ENCODE measurements around the gene TUBA4B. TPM values are rescaled to one million over a fixed set of nuclear protein-coding genes. Genes with fewer than 3 reads are reported as not detected.

TUBA4B gene
- total and polyA plus RNA-seq, 7 experiments from 2014 or later = not detected

DNA sequence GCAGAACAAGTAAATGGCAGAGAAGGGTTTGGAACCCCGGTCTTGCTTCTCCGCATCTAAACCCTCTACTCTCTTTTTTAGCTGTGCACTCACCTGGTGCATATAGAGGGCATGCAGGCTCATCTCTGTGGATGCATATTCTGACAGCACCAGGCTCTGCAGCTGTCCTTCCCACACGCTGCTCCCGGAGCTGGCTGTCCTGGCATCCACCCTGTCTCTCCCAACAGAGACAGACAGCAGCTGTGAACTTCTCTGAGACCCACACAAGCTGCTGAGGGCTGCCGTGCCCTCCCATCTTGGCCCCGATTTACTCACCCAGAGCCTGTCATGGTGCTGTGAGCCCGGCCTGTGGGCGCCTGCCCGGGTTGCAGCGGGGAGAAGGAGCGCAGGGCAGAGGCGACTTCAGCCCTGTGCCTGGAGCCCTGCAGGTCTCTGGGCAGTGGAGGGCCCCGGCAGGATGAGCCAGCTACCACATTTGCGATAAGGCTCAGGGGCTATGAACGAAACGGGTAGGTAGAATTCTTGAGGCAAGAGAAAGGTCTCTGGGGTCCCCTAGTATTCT lies 31.0 kb upstream of the TUBA4B start:
- Histone ChIP-seq H3K27me3 (ENCODE audit: control insufficient read depth in 2 of 2, insufficient read depth in 2 of 2, low read length in 2 of 2) (no peaks in the 10 kb centered on the region), H3K27ac (ENCODE audit: low read depth, low read length) (no peak overlapping the region), H3K4me3 (ENCODE audit: low read length) (no peak overlapping the region), H3K4me1 (ENCODE audit: control insufficient read depth in 2 of 2, insufficient read depth in 2 of 2, low read length in 2 of 2) (peaks cover 13 to 14% of the 10 kb centered on the region in 2 donors), H3K9me3 (ENCODE audit: control insufficient read depth in 2 of 3, low read length in 3 of 3) (no peaks in the 10 kb centered on the region), H3K36me3 (ENCODE audit: control insufficient read depth in 2 of 3, insufficient read depth in 3 of 3, low read length in 3 of 3) (peaks cover 26 to 73% (median 29%) of the 10 kb centered on the region in 3 experiments)
- intact Hi-C loops (cut with micrococcal nuclease) = no loop called here
- H3K27me3 Mint-ChIP-seq = no peaks in the 10 kb centered on the region
- ATAC-seq (no peak), DNase-seq (no peak)
- H3K9me3 Mint-ChIP-seq = no peaks in the 10 kb centered on the region
- POLR2A ChIA-PET = interaction anchor here (0.8 to 5.0 kb wide), 4 partner anchors 18 to 34 kb away, joined by 3 to 49 read pairs (median 4); partner anchors contain the start of genes TUBA4A and TUBA4B
- H3K27ac Mint-ChIP-seq = no peak overlapping the region
- H3K36me3 Mint-ChIP-seq = peaks cover 8 to 36% (median 29%) of the 10 kb centered on the region in 5 donors
- CTCF ChIA-PET = interaction anchor here (1.0 kb wide), 1 partner anchor 27 kb away, joined by 3 read pairs; no protein-coding TSS in a partner anchor
- H3K4me1 Mint-ChIP-seq = peaks cover 11 to 40% (median 32%) of the 10 kb centered on the region in 7 donors
- H3K4me3 Mint-ChIP-seq = no peak overlapping the region

DNA sequence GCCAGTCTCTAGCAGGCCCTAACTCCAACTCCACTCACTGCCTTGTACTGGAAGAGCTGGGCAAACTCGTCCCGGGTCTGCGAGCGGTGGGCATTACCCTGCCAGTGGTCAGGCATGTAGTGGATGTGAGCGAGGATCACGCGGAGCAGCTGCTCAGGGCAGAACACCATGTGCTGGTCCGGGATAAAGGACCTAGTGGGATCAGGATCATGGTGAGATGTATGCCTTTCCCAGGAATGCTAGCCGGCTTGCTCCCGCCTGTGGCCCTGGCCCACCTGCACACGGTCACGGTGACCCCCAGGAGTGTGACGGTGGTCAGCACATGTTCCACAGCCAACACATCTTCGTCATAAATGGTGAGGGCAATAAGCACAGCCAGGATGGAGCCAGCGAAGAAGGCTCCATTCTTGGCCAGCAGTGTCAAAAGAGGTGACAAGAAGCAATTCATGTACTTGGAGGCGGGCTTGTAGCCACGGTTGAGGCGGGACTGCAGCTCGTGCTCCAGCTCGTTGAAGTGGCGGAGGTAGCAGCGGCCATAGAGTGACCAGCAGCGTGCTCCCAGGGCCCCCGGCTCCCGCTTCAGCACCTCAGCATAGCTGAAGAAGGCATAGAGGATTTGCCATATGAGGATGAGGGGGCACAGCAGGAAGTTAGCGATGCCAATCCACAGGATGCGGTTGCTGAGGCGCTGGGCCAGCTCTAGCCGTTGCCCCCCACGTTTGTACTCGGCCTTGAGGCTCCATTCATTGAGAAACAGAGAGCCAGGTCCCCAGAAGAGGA lies 29.0 kb upstream of the TUBA4B start:
- Histone ChIP-seq H3K36me3 (ENCODE audit: control insufficient read depth in 2 of 3, insufficient read depth in 3 of 3, low read length in 3 of 3) (peaks cover 26 to 77% (median 29%) of the 10 kb centered on the region in 3 experiments), H3K9me3 (ENCODE audit: control insufficient read depth in 2 of 3, low read length in 3 of 3) (no peaks in the 10 kb centered on the region), H3K4me3 (ENCODE audit: low read length) (no peak overlapping the region), H3K27me3 (ENCODE audit: control insufficient read depth in 2 of 2, insufficient read depth in 2 of 2, low read length in 2 of 2) (no peaks in the 10 kb centered on the region), H3K4me1 (ENCODE audit: control insufficient read depth in 2 of 2, insufficient read depth in 2 of 2, low read length in 2 of 2) (peaks cover 13 to 22% of the 10 kb centered on the region in 2 donors), H3K27ac (ENCODE audit: low read depth, low read length) (no peak overlapping the region)
- peaks cover 18 to 47% (median 39%) of the 10 kb centered on the region in 7 donors for H3K4me1 Mint-ChIP-seq
- no peaks in the 10 kb centered on the region for H3K27me3 Mint-ChIP-seq
- peaks cover 8 to 36% (median 30%) of the 10 kb centered on the region in 5 donors for H3K36me3 Mint-ChIP-seq
- no peak overlapping the region for H3K4me3 Mint-ChIP-seq
- POLR2A ChIA-PET = interaction anchor here (1.2 to 2.4 kb wide), 5 partner anchors 18 to 47 kb away, joined by 3 to 6 read pairs (median 3); partner anchors contain the start of gene CNPPD1
- peaks cover 0 to 2% (median 0%) of the 10 kb centered on the region in 11 donors for H3K9me3 Mint-ChIP-seq
- intact Hi-C loops (cut with micrococcal nuclease) = no loop called here
- CTCF ChIA-PET = interaction anchor here (0.6 to 1.0 kb wide), 2 partner anchors 48 to 52 kb away, joined by 3 read pairs; partner anchors contain the start of gene CNPPD1
- DNase-seq = no peak
- ATAC-seq = no peak
- H3K27ac Mint-ChIP-seq = no peak overlapping the region

DNA sequence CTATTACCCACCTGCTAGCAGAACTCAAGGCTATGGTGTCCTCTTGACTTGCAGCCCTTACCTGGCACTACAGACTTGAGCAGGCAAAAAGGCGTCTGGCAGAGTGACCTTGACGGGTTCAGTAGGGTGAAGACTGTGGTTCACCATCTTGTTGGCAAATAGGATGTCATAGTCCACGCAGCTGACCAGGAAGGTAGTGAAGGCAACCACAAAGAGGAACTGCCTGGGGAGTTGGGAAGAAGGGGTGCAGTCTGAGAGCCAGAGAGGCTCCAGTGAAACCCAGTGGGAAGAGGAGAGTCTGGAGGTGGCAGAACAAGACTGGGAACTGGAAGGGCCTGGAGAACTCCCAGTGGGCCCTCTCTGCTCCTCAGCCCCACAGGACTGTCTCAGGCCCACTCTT lies 27.7 kb upstream of the TUBA4B start:
- ChIA-PET CTCF (no interaction called here), POLR2A (interaction anchor here (1.5 kb wide), 1 partner anchor 19 kb away, joined by 3 read pairs; no protein-coding TSS in a partner anchor)
- Histone ChIP-seq H3K4me3 (ENCODE audit: low read length) (no peak overlapping the region), H3K9me3 (ENCODE audit: control insufficient read depth in 2 of 3, low read length in 3 of 3) (no peaks in the 10 kb centered on the region), H3K27me3 (ENCODE audit: control insufficient read depth in 2 of 2, insufficient read depth in 2 of 2, low read length in 2 of 2) (no peaks in the 10 kb centered on the region), H3K4me1 (ENCODE audit: control insufficient read depth in 2 of 2, insufficient read depth in 2 of 2, low read length in 2 of 2) (peaks cover 9 to 16% of the 10 kb centered on the region in 2 donors), H3K36me3 (ENCODE audit: control insufficient read depth in 2 of 3, insufficient read depth in 3 of 3, low read length in 3 of 3) (peaks cover 26 to 70% (median 29%) of the 10 kb centered on the region in 3 experiments), H3K27ac (ENCODE audit: low read depth, low read length) (no peak overlapping the region)
- peaks cover 18 to 48% (median 36%) of the 10 kb centered on the region in 7 donors for H3K4me1 Mint-ChIP-seq
- ATAC-seq (no peak), DNase-seq (no peak)
- H3K36me3 Mint-ChIP-seq = peaks cover 8 to 37% (median 27%) of the 10 kb centered on the region in 5 donors
- H3K27ac Mint-ChIP-seq = peak overlapping the region in 3 of 9 donors; percentile 6 to 84 (median 36)
- no peaks in the 10 kb centered on the region for H3K27me3 Mint-ChIP-seq
- peaks cover 0 to 4% (median 0%) of the 10 kb centered on the region in 11 donors for H3K9me3 Mint-ChIP-seq
- H3K4me3 Mint-ChIP-seq = peak overlapping the region in 1 of 10 donors; percentile 19
- intact Hi-C loops (cut with micrococcal nuclease) = loop anchor here in 1 of 2 donors (5.0 kb wide), 1 partner anchor 162 kb away; the partner anchor contains the start of gene DNPEP

DNA sequence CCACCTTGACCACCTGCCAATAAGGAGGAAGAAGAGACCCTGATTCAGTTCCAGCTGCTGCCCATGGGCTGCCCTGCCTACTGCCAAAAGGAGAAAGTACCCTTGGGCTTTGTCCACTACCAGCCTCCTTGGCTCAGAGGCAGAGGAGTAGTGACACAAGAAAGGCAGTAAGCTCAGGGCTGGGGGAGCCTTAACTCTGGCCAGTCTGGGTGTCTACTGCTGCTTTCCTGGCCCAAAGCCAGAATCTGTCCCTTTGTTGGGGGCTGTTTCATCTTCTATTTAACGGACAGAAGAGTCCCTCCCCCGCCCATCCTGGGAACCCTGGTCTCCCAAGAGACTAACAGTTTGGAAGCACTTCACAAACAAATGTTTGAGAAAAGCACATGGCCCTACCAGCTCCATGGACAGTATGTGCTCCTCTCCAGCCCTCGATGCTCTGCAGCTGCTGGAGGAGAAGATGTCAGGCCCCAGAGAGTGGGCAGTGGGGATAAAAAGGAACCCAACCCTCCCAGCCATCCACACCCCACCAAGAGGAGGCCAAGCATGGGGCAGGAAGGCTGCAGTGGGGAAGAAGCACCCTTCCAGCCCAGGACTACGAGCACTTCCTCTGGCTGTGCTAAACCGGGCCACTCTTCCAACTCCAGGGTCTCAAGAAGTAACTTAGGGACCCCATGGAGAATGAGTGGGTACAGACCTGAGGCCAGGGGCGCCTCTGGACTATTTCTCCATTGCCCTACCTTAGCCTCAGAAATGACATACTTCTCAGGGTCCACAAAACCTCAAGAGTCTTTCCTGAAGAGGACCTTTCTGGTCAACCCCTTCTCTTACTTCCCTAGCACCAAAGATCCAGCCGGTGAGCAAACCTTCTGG lies 24.8 kb upstream of the TUBA4B start:
- H3K27me3 ChIP-seq (ENCODE audit: control insufficient read depth in 2 of 2, insufficient read depth in 2 of 2, low read length in 2 of 2) = no peaks in the 10 kb centered on the region
- intact Hi-C loops (cut with micrococcal nuclease) = loop anchor here in 1 of 2 donors (5.0 kb wide), 1 partner anchor 159 kb away; the partner anchor contains the start of gene DNPEP
- peaks cover 17 to 22% of the 10 kb centered on the region in 2 donors for H3K4me1 ChIP-seq (ENCODE audit: control insufficient read depth in 2 of 2, insufficient read depth in 2 of 2, low read length in 2 of 2)
- Mint-ChIP-seq H3K27me3 (no peaks in the 10 kb centered on the region), H3K4me1 (peaks cover 23 to 71% (median 57%) of the 10 kb centered on the region in 7 donors), H3K4me3 (peak overlapping the region; percentile 79 to 100 (median 98)), H3K27ac (peak overlapping the region in 8 of 9 donors; percentile 21 to 99 (median 85)), H3K36me3 (peaks cover 9 to 42% (median 37%) of the 10 kb centered on the region in 5 donors), H3K9me3 (peaks cover 0 to 4% (median 0%) of the 10 kb centered on the region in 11 donors)
- CTCF ChIA-PET = interaction anchor here (0.6 to 3.3 kb wide), 7 partner anchors 11 to 520 kb away, joined by 3 to 14 read pairs (median 3); no protein-coding TSS in a partner anchor
- ATAC-seq = no peak
- POLR2A ChIA-PET = interaction anchor here (0.7 to 21.0 kb wide), 21 partner anchors 9 to 167 kb away, joined by 3 to 575 read pairs (median 6); partner anchors contain the start of genes ABCB6, CNPPD1, DNAJB2 and GLB1L
- H3K4me3 ChIP-seq (ENCODE audit: low read length) = peak overlapping the region; percentile 80
- peak overlapping the region; percentile 90 for H3K27ac ChIP-seq (ENCODE audit: low read depth, low read length)
- H3K9me3 ChIP-seq (ENCODE audit: control insufficient read depth in 2 of 3, low read length in 3 of 3) = no peaks in the 10 kb centered on the region
- no peak for DNase-seq
- H3K36me3 ChIP-seq (ENCODE audit: control insufficient read depth in 2 of 3, insufficient read depth in 3 of 3, low read length in 3 of 3) = peaks cover 27 to 58% (median 27%) of the 10 kb centered on the region in 3 experiments

DNA sequence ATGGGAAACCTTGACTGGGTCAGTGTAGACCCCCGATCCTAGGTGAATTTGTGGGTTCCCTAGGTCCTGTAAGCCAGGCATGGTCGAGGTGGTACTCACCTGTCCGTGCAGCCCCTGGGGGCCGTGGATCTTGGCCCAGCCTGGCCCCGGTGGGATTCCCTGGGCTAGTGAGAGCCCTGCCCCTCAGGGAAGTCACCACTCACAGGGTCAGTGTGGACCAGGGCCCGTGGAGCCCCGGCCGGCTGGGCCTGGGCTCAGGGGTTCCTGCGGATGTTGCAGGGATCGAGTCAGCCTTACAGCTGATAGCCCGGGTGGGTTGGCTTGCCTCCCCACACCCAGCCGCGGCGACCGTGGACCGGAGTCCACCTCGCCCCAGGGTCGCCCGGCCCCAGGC lies 24.1 kb upstream of the TUBA4B start:
- peak overlapping the region; percentile 79 to 100 (median 98) for H3K4me3 Mint-ChIP-seq
- H3K27me3 Mint-ChIP-seq = no peaks in the 10 kb centered on the region
- ATAC-seq = no peak
- intact Hi-C loops (cut with micrococcal nuclease) = loop anchor here (1.0 to 5.0 kb wide), 14 partner anchors 10 to 661 kb away; partner anchors contain the start of genes DNAJB2 (in 2 of the 2), GLB1L (in 2 of the 2), NHEJ1 (in 2 of the 2) and STK16 (in 2 of the 2)
- Histone ChIP-seq H3K27ac (ENCODE audit: low read depth, low read length) (peak overlapping the region; percentile 90), H3K36me3 (ENCODE audit: control insufficient read depth in 2 of 3, insufficient read depth in 3 of 3, low read length in 3 of 3) (peaks cover 25 to 58% (median 28%) of the 10 kb centered on the region in 3 experiments), H3K4me3 (ENCODE audit: low read length) (peak overlapping the region; percentile 80), H3K27me3 (ENCODE audit: control insufficient read depth in 2 of 2, insufficient read depth in 2 of 2, low read length in 2 of 2) (no peaks in the 10 kb centered on the region), H3K4me1 (ENCODE audit: control insufficient read depth in 2 of 2, insufficient read depth in 2 of 2, low read length in 2 of 2) (peaks cover 17 to 22% of the 10 kb centered on the region in 2 donors), H3K9me3 (ENCODE audit: control insufficient read depth in 2 of 3, low read length in 3 of 3) (no peaks in the 10 kb centered on the region)
- ChIA-PET POLR2A (interaction anchor here (0.7 to 21.0 kb wide), 18 partner anchors 9 to 159 kb away, joined by 3 to 575 read pairs (median 7); partner anchors contain the start of genes ABCB6, CNPPD1, DNAJB2 and DNPEP), CTCF (interaction anchor here (1.0 to 3.3 kb wide), 5 partner anchors 18 to 64 kb away, joined by 3 to 14 read pairs (median 3); partner anchors contain the start of gene TUBA4A)
- peaks cover 27 to 77% (median 63%) of the 10 kb centered on the region in 7 donors for H3K4me1 Mint-ChIP-seq
- DNase-seq = peak in 1 of 9 donors; percentile 19
- peaks cover 0 to 4% (median 0%) of the 10 kb centered on the region in 11 donors for H3K9me3 Mint-ChIP-seq
- peaks cover 16 to 43% (median 34%) of the 10 kb centered on the region in 5 donors for H3K36me3 Mint-ChIP-seq
- H3K27ac Mint-ChIP-seq = peak overlapping the region; percentile 21 to 99 (median 86)
